HL-60 (cell line): ENCODE results near the gene SLC9A1.

Experiments used
- CTCF ChIP-seq: IDR thresholded peaks from one replicate; pipeline ENCODE4 v1.5.1; 2011; ENCODE audit warnings: low read length, control low read depth, inconsistent platforms; ENCODE audit not compliant: insufficient read depth
- GABPA ChIP-seq: IDR thresholded peaks from 2 replicates; pipeline ENCODE4 v1.6.1; 2012; ENCODE audit warnings: low read depth
- POLR2AphosphoS5 ChIP-seq: IDR thresholded peaks from 2 replicates; pipeline ENCODE4 v1.6.1; 2012; ENCODE audit warnings: low read depth
- SPI1 ChIP-seq: IDR thresholded peaks from 2 replicates; pipeline ENCODE4 v1.6.1; 2012; ENCODE audit warnings: low read depth, mild to moderate bottlenecking, borderline replicate concordance
- TF ChIP-seq, protein P1 (sequence below): IDR thresholded peaks from 2 replicates; pipeline ENCODE4 v1.6.1; 2012; ENCODE audit warnings: low read depth; ENCODE audit not compliant: insufficient replicate concordance

DNA sequence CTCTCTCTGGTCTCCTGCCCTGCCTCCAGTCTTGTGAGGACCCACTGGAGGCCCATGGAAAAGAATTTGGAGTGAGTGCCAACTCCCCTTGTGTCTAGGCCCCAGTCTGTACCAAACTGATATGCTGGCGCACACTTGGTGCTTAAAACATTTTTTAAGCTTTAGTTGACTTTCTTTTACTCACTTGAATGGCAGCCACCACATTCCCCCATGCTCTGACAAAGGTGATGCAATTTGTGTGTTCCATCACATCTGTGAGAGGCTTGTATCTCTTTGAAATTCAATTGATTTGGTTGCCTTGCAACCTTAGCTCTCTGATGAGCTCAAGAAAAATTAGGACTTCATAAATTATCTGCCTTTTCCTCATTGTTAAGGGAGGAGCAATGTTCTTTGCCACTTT is 49.0 kb upstream of the SLC9A1 start:
- TF ChIP-seq CTCF = no peak
- no peak for TF ChIP-seq POLR2AphosphoS5
- TF ChIP-seq, protein P1, sequence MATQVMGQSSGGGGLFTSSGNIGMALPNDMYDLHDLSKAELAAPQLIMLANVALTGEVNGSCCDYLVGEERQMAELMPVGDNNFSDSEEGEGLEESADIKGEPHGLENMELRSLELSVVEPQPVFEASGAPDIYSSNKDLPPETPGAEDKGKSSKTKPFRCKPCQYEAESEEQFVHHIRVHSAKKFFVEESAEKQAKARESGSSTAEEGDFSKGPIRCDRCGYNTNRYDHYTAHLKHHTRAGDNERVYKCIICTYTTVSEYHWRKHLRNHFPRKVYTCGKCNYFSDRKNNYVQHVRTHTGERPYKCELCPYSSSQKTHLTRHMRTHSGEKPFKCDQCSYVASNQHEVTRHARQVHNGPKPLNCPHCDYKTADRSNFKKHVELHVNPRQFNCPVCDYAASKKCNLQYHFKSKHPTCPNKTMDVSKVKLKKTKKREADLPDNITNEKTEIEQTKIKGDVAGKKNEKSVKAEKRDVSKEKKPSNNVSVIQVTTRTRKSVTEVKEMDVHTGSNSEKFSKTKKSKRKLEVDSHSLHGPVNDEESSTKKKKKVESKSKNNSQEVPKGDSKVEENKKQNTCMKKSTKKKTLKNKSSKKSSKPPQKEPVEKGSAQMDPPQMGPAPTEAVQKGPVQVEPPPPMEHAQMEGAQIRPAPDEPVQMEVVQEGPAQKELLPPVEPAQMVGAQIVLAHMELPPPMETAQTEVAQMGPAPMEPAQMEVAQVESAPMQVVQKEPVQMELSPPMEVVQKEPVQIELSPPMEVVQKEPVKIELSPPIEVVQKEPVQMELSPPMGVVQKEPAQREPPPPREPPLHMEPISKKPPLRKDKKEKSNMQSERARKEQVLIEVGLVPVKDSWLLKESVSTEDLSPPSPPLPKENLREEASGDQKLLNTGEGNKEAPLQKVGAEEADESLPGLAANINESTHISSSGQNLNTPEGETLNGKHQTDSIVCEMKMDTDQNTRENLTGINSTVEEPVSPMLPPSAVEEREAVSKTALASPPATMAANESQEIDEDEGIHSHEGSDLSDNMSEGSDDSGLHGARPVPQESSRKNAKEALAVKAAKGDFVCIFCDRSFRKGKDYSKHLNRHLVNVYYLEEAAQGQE = no peak
- TF ChIP-seq GABPA = no peak
- TF ChIP-seq SPI1 = no peak
